ENCODE measurements around the gene PTGS1.

DNA sequence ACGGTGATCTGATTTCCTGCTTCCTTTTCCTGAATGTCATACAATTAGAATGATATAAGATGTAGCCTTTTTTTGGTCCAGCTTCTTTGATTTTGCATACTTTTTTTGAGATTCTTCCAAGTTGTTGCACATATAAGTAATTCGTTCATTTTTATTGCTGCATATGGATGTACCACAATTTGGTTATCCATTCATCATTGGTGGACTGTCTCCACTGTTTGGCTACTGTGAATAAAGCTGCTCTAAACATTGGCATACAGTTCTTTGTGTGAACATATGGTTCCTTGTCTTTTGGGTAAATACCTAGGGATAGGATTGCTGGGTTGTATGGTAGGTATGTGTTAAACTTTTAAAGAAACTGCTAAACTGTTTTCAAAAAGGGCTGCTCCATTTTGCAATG, 54.3 kb downstream of the PTGS1 start:
- TF ChIP-seq GATA2 (IDR thresholded peaks at IDR 0.05; ENCODE audit: low read depth, low read length): no peak
- no peak for TF ChIP-seq GATA3 (IDR thresholded peaks at IDR 0.05; ENCODE audit: low read depth, low read length)

All from SH-SY5Y (cell line).